ENCODE data around the gene CFAP69. TPM values are rescaled to one million over a fixed set of nuclear protein-coding genes. Genes with fewer than 3 reads are reported as not detected.

CFAP69 gene
- total RNA-seq, 1 donor from 2014 or later = 0.88 TPM

DNA sequence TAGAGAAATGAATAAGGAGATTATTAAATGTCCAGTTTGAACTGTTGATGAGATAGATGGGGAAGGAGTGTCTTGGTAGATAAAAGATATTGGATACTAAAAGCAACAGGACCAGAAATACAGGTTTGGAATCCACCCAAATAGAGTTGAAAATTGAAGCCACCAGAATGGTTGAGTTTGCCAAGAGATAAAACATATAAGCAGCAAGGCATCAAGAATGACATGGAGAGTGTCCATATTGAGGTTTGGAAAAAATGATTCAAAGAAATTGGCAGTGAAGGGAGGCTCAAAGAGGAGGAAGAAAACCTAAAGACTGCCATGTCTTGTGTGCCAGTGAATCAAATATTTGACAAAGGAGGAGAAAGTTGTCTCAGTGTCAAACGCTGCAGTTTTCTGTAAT lies 24.2 kb downstream of the CFAP69 start:
- DNase-seq (ENCODE audit: extremely low read depth, low read depth, low spot score) = no peak

DNA sequence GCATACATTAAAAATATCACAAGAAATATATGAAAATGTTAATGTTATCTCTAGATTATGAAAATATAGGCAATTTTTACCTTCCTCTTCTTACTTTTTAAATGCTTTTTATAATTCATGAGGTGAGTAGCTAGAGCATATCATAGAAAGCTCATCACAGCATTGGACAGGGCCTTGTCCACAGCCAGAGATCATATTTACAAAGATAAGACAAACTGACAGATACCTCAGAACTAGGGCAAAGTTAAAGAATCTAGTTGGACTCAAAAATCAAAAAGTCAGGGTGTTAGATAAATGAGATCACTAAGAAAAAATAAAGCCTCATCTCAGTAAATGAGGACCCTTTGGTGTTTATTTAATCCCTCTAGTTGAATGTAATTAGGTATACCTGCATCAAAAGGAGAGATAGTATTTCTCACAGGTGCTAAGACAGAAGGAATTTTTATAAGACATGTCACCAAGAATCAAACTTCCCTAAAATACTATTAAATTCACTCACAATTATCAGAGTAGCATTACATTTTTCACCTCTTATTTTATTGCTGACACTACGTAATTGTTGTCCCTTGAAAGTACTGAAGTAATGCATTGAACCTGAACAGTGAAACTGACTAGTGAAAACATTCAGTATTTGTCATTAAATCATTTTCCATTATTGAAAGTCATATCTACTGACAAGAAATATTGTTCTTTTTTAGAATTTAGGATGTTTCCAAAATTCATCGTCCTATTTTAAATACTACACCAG lies 25.6 kb downstream of the CFAP69 start:
- DNase-seq (ENCODE audit: extremely low read depth, low read depth, low spot score) = no peak

DNA sequence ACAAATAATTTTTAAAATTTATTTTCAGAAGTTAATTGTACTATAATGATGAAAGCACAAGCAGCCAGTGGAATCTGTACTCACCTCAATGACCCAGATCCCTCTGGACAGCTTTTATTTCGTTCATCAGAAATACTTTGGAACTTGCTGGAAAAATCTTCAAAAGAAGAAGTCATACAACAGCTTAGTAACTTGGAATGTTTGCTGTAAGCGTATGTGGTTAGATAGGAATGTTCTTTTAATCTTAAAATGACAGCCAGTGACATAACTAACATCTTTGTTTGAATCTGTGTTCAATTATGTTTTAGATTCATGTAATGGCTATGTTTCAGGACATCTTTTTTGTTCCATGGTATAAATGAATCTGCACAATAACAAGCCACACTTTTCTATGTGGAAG lies 26.8 kb downstream of the CFAP69 start:
- DNase-seq (ENCODE audit: extremely low read depth, low read depth, low spot score) = no peak

DNA sequence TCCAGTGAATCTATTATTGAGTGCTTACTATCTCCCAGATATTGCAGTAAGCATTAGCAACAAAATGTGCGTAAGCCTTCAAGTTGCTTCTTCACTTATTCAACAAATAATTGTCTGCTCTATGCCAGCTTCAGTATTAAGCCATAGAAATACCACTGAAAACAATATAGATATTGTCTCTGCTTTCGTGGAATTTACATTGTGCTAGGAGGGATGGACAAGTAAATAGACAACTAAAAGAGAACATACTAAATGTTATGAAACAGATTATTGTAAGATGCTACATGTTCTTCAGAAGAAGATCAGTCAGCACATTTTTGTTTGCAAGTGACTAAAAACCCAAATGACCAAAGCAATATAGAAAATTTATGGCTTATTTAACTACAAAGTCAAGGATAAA lies 27.3 kb downstream of the CFAP69 start:
- no peak for DNase-seq (ENCODE audit: extremely low read depth, low read depth, low spot score)

DNA sequence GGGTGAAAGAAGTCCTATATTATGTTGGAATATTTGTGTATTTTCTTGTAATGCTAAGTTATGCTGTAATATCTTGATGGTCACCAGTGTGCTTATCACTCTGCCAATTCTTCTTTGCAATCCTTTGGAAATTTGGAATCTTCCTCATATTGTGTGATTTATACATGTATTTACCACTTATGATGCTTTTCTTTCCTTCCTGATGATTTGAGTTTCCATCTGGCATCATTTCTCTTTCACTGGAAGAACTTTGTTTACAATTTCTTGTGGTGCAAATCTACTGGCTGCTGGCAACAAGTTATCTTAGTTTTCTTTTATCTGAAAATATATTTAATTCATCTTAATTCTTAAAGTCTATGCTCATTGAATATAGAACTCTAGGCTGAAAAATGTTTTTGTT lies 29.2 kb downstream of the CFAP69 start:
- no peak for DNase-seq (ENCODE audit: extremely low read depth, low read depth, low spot score)

DNA sequence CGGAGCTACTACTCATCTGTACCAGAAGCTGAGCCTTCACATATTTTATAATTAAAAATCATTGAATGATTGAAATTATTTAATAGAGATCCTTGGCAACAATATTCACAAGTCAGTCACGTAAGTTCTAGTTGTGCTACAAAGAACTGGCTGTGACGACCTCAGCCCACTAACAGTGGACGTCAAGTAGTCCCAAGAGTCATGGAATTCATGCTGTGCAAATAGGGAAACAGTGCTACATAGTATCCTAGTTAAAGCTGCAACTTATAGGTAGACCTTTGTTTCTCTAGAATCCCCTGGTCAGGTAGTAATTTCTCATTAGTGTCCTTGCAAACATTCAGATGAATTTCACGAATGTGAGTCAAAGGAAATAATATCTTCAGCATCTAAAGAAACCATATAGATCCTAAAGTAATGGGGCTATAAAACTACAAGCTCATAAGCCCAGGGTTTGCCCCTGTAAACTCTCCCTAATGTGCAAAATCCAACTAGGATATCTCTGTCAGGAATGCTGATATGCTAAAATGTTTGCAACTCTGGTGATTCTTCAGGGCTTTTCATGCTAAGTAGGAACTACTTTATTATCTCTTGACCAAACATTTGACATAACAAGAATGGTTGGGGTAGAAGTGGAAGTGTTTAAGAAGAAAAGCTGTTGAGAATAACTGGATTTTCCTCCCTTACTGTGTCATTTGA lies 31.2 kb downstream of the CFAP69 start:
- no peak for DNase-seq (ENCODE audit: extremely low read depth, low read depth, low spot score)

DNA sequence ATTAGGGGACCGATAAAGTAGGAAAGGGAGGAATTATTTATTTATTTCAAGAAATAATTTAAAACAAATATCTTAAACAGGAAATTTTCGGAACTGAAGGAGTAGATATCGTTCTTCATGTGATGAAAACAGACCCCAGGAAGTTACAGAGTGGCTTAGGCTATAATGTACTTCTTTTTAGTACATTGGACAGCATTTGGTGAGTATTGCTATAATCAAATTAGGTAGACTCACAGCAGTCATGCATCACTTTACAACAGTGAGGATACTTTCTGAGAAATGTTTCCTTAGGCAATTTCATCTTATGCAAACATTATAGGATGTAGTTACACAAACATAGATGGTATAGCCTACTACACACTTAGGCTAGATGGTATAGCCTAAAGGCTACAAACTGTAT lies 43.2 kb downstream of the CFAP69 start:
- DNase-seq (ENCODE audit: extremely low read depth, low read depth, low spot score) = no peak

DNA sequence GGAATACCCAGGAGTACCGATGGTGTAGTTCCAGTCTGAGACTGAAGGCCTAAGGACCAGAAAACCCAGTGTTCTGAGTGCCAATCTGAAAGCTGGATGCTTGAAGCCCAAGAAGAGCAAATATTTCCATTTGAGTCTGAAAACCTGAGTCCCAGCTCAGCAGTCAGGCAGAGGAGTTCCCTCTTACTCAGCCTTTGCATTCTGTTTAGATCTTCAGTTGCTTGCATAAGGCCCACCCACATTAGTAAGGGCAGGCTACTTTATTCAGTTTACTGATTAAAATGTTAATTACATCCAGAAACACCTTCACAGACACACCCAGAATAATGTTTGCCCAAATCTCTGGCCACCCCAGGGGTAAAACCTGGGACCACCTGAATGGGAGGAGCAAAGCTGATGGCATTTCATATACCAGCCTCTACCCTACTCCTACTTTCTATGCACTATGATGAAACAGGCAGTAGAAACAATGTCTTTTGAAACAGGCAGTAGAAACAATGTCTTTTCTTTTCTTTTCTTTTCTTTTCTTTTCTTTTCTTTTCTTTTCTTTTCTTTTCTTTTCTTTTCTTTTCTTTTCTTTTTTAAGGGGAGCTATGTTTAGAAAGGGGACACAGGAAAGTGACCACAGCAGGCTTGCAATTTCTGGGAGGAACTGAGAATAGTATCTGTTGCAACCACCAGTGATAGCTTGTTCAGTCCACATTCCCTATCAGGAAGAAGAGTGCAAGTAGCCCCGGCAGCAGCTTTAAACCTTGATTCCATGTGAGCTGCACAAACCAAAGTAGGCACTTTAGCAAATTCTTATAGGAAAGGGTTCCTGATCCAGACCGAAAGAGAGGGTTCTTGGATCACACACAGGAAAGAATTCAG lies 45.5 kb downstream of the CFAP69 start:
- DNase-seq (ENCODE audit: extremely low read depth, low read depth, low spot score) = no peak

DNA sequence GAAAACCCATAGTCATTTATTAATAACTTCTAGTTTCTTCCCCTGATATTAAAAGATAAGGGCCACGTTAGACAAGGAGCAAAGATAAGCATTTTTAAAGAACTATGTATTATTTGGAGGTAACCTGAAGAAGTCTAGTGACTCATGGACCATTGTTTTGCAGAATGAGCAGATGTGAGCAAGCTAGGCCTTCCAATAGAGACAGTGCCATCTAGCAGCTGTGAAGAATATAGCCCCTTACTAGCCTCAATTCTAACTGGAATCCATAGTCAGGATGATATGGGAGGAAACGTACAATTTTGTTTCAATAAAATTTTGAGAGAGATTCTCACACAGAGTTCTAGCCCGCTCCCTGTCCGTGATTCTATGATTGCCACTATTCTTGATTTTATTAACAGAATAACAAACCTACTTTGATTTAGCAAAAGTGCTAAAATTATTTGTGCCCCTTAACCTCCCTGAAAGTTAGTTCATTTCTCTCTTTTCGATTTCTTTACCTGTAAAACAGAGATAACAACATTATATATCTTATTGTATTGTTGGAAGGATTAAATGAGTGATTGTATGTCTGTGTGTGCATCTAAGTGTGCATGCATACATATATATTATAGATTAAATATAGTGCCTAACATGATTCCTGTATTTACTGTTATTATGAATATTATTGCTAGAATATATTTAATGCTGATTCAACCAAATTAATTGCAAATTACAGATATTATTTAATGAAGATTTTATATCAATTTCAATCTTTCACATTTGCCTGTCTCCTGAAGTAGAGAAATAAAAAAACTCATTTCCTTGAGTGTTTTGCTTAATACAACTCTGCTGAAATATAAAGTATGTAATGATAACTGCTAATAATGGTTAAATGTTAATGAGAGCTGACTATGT lies 53.4 kb downstream of the CFAP69 start:
- DNase-seq (ENCODE audit: extremely low read depth, low read depth, low spot score) = peak; percentile 42

DNA sequence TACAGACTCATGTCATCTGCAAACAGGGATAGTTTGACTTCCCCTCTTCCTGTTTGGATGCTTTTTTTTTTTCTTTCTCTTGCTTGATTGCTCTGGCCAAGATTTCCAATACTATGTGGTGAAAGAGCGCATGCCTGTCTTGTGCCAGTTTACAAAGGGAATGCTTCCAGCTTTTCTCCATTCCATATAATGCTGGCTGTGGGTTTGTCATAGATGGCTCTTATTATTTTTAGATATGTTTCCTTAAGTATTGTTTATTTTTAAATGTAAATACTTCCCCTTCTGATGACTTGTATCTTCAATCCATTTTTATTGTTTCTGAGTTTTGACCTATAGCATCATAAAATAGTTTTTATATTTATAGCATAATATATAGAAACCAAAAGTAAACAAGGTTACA lies 58.3 kb downstream of the CFAP69 start:
- DNase-seq (ENCODE audit: extremely low read depth, low read depth, low spot score) = no peak

DNA sequence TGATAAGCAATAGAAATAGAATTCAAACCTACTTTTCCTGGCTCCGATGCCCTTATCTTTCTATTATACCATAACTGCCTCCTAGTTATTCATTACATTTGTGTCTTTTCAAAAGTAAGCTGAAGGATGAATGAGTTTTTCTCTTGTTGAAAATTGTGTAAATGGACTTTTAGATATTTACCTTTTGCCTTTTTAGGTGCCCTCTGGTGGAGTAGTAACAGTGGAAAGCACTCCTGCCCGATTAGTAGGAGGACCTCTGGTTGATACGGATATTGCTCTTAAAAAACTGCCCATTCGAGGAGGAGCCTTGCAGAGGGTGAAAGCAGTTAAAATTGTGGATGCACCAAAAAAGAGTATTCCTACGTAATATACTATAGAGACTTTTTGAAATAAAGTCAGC lies 64.9 kb downstream of the CFAP69 start:
- DNase-seq (ENCODE audit: extremely low read depth, low read depth, low spot score) = no peak

DNA sequence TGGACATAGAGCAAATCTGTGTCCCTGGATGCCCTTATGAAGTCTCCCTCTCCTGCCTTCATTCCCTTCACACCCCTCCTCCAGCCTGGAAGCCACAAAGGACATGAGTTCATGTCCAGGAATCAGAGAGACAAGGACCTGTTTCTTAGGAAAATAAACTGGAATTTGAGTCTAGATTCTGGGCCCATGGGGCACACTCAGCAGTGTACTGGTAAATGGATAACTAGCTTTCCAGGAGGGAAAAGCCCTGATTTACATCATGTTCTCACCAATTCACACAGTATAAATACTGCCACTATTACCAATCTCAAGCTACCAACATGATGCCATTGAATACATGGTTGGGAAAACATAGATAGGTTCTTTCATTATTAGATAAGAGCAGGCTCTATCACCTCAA lies 66.2 kb downstream of the CFAP69 start:
- DNase-seq (ENCODE audit: extremely low read depth, low read depth, low spot score) = no peak

DNA sequence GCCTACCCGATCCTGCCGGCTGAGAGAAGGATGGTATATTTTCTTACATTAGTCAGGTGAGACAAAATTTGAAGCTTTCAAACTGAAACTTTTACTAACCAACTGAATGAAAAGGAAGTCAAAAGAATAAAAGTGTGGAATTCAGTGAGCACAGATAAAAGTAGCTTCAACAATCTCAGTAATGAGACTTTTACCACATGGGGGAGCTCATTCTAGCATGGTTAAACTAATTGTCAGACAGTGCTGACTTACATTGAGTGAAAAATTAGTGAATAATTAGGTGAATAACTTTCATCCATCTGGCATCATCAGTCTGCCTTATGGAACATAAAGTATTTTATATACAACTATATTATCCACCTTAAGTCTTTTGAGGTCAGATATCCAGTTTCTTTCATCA lies 67.8 kb downstream of the CFAP69 start:
- DNase-seq (ENCODE audit: extremely low read depth, low read depth, low spot score) = peak; percentile 9

DNA sequence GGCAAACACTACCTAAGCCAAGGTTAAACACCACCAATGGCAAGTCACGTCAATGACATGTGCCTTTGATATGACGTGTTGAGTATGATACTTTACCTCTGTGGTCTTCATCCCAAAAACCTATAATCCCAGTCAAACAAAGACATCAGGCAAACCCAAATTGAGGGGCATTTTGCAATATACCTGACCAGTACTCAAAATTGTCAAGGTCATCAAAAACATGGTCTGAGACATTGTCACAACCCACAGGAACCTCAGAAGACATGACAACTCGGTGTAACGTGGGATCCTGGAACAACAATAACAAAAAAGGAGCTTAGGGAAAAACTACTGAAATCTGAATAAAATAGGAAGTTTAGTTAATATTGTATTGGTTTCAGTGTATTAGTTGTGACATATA lies 68.9 kb downstream of the CFAP69 start:
- DNase-seq (ENCODE audit: extremely low read depth, low read depth, low spot score) = no peak

DNA sequence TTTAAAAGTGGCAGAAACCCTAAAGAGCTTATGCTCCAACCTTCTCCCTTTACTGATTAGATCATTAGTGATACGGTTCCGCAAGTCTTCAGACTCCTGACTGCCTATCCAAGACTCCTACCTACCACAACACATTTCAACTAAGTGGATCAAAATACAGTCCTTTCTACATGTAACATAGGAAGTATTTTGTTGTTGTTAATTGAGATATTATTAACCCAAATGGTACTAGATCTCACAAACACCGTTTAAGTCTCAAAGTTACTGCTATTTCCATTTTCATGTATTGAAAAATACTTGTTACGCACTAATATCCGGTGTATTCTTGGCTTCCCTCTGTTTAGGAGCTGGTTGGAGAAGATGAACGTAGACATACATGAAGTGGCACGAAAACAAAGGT lies 75.0 kb downstream of the CFAP69 start:
- no peak for DNase-seq (ENCODE audit: extremely low read depth, low read depth, low spot score)

DNA sequence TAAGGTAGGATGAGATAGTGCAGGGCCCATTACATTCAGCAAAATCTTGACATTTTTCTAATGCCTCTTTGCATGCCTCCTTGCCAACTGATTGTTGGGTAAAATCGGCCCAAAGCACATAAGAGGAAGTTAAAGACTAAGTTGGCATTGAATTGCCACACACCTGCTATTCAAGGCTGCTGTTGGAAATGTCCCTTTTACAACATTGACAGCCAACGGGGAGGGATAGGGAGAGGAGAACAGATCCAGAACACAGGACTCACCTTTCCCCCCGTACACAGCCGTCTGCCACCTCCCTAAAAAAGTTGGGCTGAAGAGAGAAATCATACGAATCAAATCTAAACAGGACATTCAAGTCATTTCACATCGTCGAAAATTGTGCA lies 75.4 kb downstream of the CFAP69 start:
- no peak for DNase-seq (ENCODE audit: extremely low read depth, low read depth, low spot score)

DNA sequence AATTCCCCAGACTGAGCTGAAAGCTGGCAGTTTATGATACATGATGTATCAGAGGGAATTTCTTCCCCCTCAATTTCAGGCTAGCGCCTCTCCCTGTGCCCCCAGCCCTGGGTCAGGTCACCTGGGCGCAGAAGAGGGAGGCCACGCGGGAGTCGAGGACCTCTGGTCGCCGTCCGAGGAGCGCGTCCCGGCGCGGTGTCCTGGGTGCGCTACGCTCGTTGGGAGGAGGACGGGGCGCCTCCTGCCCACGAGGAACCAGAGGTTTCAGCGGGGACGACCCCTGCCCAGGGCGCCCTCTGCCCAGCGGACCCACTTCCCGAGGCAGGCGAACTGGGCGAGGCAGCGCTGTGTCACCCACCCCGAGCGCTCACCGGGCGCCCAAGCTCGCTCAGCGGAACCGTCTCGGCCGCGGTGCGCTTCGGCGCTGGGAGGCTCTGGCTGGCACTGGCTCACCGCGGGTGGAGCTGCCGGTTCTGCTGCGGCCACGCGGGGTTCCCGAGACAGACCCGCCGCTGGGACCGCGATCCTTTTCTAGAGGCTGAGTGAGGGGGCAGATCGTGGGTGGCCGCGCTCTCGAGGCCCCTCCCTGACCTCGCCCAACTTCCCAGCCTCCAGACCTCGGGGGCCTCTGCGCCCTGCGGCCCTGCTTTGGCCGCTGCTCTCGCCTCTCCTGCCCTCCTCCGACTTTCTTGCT lies 76.0 kb downstream of the CFAP69 start, which contains the start of gene FAM237B:
FAM237B (minus strand) TSS at position 504 of the 694 bp plus-strand sequence. CDS start 1,556 bp downstream, outside the sequence.
- no peak for DNase-seq (ENCODE audit: extremely low read depth, low read depth, low spot score)

DNA sequence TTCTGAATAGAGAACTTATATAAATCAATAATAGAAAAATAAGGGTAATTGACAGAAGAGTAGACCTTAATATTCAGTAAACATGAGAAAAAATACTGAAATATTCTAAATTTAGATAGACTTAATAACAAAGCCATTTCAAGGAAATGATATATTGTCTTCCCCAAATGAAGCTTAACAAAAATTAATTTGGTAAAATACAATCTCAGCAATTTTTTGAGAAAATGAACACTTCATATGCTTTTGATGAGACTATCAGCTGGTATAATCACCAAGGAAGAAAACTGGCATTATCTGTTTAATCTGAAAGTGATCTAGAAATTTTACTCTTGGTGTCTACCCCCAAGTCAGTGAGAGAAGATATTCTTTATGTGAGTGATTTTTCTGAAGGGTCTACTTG lies 77.9 kb downstream of the CFAP69 start:
- no peak for DNase-seq (ENCODE audit: extremely low read depth, low read depth, low spot score)

DNA sequence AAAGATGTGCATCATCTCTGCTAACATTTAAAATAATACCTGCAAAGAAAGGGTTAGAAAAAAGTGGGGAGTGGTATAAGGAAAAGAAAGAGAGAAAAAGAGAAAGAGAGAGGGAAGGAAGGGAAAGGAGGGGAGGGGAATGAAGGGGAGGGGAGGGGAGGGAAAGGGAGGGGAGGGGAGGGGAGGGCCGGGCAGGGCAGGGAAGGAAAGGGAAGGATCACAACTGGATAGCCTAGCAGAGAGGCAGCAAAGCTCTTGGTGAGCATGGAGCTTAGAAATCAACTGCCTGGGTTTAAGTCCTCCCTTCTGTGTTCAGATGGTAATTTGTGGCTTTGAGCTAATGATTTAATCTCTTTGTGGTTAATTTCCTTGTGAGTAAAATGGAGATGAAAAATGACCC lies 81.5 kb downstream of the CFAP69 start:
- no peak for DNase-seq (ENCODE audit: extremely low read depth, low read depth, low spot score)
